Activated naive CD8-positive, alpha-beta T cell (primary cell): ENCODE results near the gene PODXL2.

Experiments used
- H3K27ac Mint-ChIP-seq: one replicate; pipeline ENCODE4 v1.8.0; 2021; ENCODE audit warnings: mixed read lengths
- H3K27me3 Mint-ChIP-seq: one replicate; pipeline ENCODE4 v1.8.0; 2021; ENCODE audit warnings: mixed read lengths
- H3K36me3 Mint-ChIP-seq: one replicate; pipeline ENCODE4 v1.8.0; 2021; ENCODE audit warnings: mixed read lengths
- H3K4me1 Mint-ChIP-seq: one replicate; pipeline ENCODE4 v1.8.0; 2021; ENCODE audit warnings: low read depth, mixed read lengths
- H3K4me3 Mint-ChIP-seq: one replicate; pipeline ENCODE4 v1.8.0; 2021; ENCODE audit warnings: mild to moderate bottlenecking, mixed read lengths
- H3K9me3 Mint-ChIP-seq: one replicate; pipeline ENCODE4 v1.8.0; 2021; ENCODE audit warnings: low read depth, mixed read lengths

PODXL2 gene

DNA sequence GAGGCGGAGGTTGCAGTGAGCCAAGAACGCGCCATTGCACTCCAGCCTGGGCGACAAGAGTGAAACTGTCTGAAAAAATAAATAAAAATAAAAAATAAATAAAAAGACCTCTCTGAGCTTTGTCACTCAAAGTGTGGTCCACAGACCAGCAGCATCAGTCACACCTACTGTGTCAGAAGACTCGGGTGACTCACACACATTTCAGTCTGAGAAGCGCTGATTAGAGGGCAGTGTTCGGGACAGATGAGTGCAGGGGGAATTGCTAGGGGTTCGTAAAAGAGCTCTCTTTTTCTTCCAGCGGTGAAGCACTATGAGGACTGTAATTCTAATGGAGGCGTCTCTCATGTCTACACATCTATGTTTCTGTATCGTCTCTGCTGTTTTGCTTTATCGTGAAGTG lies 5.7 kb downstream of the PODXL2 start:
- Mint-ChIP-seq H3K9me3 (no peaks in the 10 kb centered on the region), H3K27ac (no peak overlapping the region), H3K27me3 (peaks cover 13% of the 10 kb centered on the region), H3K4me3 (no peak overlapping the region), H3K36me3 (peaks cover 4% of the 10 kb centered on the region), H3K4me1 (peaks cover 18% of the 10 kb centered on the region)

DNA sequence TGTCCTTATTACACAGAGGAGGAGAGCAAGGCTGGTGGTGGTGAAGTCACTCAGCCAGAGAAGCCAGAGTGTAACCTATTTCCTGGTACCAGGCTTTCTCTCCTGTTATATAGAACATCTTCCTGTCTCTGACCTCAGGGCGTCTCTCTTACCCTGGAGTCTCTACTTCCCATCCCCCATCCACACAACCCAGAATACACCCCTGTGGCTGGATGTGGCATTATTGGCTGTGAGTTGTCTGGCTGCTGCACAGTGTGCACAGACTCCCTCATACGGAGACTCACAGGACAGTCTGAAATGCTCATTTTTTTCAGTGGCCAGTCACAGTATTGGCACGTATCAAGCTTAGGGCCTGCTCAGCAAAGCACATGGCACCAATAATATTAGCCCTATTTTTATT lies 8.6 kb downstream of the PODXL2 start:
- H3K27ac Mint-ChIP-seq, result no peak overlapping the region
- no peaks in the 10 kb centered on the region for H3K9me3 Mint-ChIP-seq
- peaks cover 5% of the 10 kb centered on the region for H3K27me3 Mint-ChIP-seq
- no peak overlapping the region for H3K4me3 Mint-ChIP-seq
- peaks cover 2% of the 10 kb centered on the region for H3K36me3 Mint-ChIP-seq
- H3K4me1 Mint-ChIP-seq, result peaks cover 5% of the 10 kb centered on the region

DNA sequence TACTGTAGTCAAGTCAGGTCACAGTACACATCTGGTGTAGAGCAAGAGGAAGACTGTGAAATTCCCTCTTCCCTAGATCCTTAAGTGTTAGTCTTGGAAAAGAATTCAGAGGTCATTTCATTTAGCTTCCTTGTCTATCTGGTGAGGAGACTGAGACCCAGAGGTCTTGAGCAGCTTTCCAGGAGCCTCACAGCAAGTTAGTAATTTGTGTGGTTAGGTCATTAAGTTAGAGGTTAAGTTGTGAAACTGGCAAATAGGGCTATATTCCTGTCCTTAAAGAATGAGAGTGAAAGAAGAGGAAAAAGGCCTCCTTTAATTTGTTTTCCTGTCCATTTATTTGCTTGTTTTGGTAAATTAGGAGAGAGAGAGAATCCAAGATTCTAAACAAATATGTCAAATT lies 9.0 kb downstream of the PODXL2 start:
- Mint-ChIP-seq H3K27ac (no peak overlapping the region), H3K9me3 (no peaks in the 10 kb centered on the region), H3K27me3 (peaks cover 5% of the 10 kb centered on the region), H3K36me3 (peaks cover 2% of the 10 kb centered on the region), H3K4me3 (no peak overlapping the region), H3K4me1 (peaks cover 5% of the 10 kb centered on the region)

DNA sequence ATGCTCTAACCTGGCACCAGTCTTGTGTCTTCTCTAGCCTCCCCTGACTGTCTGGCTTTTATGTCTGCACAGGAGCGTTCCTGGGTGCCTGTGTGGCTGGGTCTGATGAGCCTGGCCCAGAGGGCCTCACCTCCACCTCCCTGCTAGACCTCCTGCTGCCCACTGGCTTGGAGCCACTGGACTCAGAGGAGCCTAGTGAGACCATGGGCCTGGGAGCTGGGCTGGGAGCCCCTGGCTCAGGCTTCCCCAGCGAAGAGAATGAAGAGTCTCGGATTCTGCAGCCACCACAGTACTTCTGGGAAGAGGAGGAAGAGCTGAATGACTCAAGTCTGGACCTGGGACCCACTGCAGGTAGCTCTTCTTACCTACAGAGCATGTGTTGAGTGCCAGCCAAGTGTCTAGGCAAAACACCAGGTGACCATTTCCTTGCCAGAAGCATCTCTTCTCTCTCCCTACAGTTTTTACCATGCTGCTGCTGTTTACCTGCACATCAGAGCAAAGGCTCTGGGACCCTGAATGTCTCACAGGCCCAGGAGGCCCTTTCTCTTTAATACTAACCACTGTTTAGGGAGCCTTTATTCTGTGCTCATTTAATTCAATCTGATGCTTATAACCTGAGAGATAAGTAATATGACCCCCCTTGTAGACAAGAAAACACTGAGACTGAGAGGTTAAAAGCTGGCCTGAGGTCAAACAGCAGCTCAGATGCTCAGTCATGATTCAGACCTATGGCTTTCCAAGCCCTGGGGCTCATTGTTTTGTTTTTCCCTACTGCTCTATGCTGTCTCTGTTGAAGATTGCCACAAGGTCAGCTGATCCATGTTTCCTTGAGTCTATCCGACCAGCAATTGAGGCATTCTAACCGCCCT lies 10.4 kb downstream of the PODXL2 start:
- peaks cover 2% of the 10 kb centered on the region for H3K36me3 Mint-ChIP-seq
- peaks cover 5% of the 10 kb centered on the region for H3K27me3 Mint-ChIP-seq
- no peaks in the 10 kb centered on the region for H3K9me3 Mint-ChIP-seq
- no peak overlapping the region for H3K27ac Mint-ChIP-seq
- H3K4me3 Mint-ChIP-seq, result no peak overlapping the region
- peaks cover 5% of the 10 kb centered on the region for H3K4me1 Mint-ChIP-seq

DNA sequence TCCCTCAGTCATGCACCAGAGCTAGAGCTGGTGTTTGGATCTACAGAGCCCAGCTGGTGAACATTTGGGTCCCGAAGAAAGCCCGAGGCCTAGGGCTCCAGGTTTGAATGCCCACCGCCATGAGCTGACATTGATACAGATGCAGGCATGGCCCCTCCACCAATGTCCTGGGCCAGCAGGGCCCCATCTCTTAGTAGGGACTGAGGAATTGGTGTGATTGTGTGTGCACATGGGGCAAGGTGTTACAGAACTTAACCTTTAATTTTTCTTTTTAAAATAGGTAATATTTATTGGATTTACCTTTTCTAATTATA lies 11.0 kb downstream of the PODXL2 start:
- Mint-ChIP-seq H3K4me3 (no peak overlapping the region), H3K27ac (no peak overlapping the region), H3K4me1 (peaks cover 5% of the 10 kb centered on the region), H3K9me3 (no peaks in the 10 kb centered on the region), H3K27me3 (peaks cover 2% of the 10 kb centered on the region), H3K36me3 (peaks cover 2% of the 10 kb centered on the region)

DNA sequence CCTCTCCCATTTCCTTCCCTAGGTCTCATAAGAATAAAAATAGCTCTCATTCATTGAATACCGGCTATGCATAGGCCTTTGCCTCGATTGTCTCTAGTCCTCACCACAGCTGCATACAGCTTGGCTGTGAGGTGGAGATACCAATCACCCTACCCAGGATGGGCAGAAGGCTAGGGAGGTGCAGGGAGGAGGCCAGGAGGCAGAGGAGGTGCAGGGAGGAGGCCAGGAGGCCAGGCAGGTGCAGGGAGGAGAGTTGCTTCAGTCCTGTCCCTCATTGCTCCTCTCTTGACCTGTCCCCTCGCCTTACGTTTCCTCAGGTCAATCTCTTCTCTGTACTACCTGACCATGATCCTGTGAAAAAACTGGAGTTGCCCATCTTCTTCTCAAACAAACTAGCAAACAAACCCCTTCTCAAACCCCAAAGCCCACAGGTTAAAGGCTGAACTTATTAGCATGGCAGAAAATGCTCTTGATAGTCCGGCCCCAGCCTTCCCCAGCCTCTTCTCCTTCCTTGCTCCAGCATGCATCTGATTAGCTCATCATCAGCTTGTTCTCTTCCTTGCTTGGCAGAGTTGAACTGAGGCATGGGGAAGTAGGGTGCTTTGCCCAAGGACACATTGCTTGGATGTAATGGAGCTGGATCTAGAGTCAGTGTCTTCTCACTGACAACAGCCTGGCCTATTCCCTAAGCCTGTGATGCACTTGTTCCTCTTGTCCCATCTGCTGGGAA lies 15.8 kb downstream of the PODXL2 start:
- no peak overlapping the region for H3K27ac Mint-ChIP-seq
- no peak overlapping the region for H3K4me3 Mint-ChIP-seq
- H3K27me3 Mint-ChIP-seq, result peaks cover 2% of the 10 kb centered on the region

DNA sequence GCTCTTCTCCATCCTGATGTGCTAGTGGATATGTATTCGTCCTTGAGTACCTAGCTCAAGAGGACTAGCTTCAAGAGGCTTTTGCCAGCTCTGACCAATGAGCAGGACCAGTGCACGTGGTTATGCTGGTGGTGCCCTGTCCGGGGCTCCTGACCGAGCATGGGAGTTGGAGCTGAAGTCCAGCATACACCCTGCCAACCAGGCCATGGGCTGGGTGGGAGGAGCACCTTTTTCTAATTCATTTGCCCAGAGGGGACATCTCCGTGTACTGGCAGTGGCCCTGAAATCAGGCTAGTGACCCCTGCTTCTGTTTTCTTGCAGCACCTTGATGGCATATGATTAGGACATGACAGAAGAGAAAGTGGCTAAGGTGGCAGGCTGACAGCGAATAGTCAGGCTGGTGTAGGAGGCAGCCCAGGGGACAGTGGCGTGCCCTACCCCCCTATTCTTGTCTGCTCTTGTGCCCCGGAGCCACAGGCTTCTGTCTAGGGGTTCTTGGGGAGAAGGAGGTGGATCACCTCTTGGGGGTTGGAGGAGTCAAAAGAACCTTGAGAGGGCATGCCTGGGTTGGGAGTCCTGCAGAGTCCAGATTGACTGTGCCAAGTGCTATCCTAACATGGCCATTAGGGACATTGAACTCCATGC lies 16.5 kb downstream of the PODXL2 start:
- Mint-ChIP-seq H3K9me3 (no peaks in the 10 kb centered on the region), H3K27me3 (peaks cover 2% of the 10 kb centered on the region), H3K27ac (no peak overlapping the region), H3K4me3 (no peak overlapping the region), H3K36me3 (peaks cover 2% of the 10 kb centered on the region), H3K4me1 (no peaks in the 10 kb centered on the region)

More for the DNA sequence above, 15.8 kb downstream of the PODXL2 start:
- no peaks in the 10 kb centered on the region for H3K4me1 Mint-ChIP-seq
- peaks cover 2% of the 10 kb centered on the region for H3K36me3 Mint-ChIP-seq
- no peaks in the 10 kb centered on the region for H3K9me3 Mint-ChIP-seq

DNA sequence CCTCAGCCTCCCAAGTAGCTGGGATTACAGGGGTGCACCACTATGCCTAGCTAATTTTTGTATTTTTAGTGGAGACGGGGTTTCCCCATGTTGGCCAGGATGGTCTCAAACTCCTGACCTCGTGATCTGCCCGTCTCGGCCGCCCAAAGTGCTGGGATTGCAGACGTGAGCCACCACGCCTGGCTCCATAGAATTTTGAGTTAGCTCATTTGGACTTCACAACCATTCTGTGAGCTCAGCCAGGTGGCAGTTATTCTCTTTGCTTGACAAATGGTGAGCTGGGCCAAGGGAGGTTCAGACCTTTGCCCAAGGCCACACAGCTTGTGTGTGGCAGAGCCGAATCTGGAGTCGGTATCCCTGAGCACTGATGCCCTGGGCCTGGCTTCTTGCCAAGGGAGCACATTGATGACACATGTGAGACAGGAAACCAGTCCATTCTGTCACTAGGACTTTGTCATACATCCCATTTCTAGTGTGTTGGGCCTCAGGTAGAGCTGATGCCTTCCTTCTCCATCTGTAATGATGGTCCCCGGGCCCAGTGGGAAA lies 17.6 kb downstream of the PODXL2 start:
- H3K9me3 Mint-ChIP-seq, result no peaks in the 10 kb centered on the region
- H3K4me3 Mint-ChIP-seq, result no peak overlapping the region
- peaks cover 2% of the 10 kb centered on the region for H3K36me3 Mint-ChIP-seq
- no peaks in the 10 kb centered on the region for H3K4me1 Mint-ChIP-seq
- H3K27ac Mint-ChIP-seq, result no peak overlapping the region
- peaks cover 2% of the 10 kb centered on the region for H3K27me3 Mint-ChIP-seq

DNA sequence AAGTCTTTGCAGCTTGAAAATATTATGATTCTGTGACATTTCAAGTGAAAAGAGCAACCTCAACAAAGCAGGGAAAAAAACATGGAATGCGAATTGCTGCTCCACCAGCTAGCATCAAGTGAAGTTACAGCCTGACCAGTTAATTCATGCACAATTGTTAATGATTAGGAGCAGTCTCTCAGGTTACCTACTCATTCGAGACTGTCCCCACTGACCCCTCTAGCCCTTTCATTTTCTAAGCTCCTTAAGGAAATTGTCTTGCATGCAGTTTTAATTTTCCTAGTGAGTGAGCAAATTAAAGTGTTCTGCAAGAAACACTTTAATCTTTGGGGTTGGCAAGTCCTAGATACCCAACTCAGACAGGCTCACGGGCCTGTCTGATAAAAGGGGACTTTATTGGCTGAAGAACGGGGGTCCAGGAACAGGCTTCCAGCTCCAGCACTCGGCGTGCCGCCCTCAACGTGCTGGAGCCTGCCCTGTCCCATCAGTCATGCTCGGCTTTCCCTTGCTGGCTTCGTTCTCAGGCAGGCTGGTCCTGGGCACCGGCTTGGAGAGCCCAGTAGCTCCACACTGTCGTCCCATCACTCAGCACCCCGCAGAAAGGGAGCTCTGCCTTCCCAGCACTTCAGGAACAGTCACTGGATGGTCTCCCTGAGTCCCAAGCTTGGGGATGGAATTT lies 18.3 kb downstream of the PODXL2 start:
- Mint-ChIP-seq H3K4me3 (no peak overlapping the region), H3K4me1 (no peaks in the 10 kb centered on the region), H3K9me3 (no peaks in the 10 kb centered on the region), H3K27me3 (peaks cover under 1% of the 10 kb centered on the region), H3K27ac (no peak overlapping the region), H3K36me3 (peaks cover 1% of the 10 kb centered on the region)

DNA sequence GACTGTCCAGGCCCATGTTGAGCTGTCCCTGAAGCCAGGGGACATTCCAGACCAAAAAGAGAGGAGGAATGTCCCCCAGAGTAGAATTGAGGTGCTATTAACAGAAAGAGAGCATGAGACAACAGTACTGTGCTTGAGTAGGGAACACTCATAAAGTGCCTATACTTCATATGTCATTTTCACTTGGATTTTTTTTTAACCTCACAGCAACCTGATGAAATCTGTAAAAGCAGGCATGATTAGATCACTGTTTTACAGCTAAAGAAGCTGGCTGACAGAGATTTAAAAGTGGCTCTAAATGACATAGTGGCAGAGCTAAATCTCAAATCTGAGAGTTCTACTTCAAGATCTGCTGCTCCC lies 18.8 kb downstream of the PODXL2 start:
- Mint-ChIP-seq H3K9me3 (no peaks in the 10 kb centered on the region), H3K27me3 (no peaks in the 10 kb centered on the region)

DNA sequence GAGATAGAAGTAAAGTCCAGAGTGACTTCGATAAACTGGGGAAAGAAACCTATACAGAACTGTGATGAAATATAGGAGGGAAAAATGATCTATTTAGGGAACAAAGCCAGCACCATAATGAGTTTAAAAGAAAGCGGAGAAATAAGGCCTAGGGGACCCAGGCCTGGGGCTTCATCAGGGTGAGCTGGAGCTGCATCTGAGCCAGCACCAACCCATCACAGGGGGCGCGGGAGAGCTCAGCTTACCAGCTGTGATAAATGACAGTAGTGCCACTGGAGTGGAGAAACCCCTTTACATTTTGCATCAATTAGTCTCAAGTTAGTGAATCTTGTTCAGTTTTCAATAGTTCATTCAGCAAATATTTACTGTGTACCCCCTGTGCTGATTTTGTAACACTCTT lies 21.3 kb downstream of the PODXL2 start:
- H3K36me3 Mint-ChIP-seq, result no peaks in the 10 kb centered on the region
- no peaks in the 10 kb centered on the region for H3K4me1 Mint-ChIP-seq
- no peak overlapping the region for H3K4me3 Mint-ChIP-seq
- H3K9me3 Mint-ChIP-seq, result no peaks in the 10 kb centered on the region
- H3K27me3 Mint-ChIP-seq, result no peaks in the 10 kb centered on the region
- H3K27ac Mint-ChIP-seq, result no peak overlapping the region

More for the DNA sequence above, 18.8 kb downstream of the PODXL2 start:
- H3K27ac Mint-ChIP-seq, result no peak overlapping the region
- H3K4me1 Mint-ChIP-seq, result no peaks in the 10 kb centered on the region
- no peaks in the 10 kb centered on the region for H3K36me3 Mint-ChIP-seq
- no peak overlapping the region for H3K4me3 Mint-ChIP-seq

DNA sequence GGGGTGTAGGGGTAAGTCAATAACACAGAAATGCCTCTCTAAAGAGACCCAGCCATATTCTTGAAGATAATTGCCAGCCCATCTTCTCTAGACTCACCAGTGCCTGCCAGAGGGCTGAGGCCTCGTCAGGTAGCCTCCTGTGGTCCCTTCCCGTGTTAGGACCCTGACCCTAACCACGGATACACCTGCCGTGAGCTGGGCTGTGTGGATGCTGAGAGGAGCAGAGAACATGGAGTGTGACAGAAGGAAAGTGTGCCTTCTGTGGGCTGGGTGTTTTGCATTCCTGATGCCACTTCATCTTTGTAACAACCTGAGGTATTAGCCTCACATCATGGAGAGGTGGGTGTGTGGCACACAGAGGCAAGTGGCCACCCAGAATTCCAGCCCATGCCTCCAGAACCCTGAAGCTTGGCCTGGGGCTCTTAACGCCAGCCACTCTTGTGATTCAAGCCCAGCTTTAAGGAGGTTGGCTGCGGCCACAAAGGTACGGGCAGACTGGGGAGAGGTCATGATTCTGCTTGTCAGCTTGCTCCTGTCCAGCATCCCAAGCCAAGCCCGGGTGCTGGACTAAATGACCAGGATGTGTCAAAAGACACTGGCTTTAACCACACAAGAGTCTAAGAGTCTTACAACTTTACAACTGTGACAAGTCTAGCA lies 22.7 kb downstream of the PODXL2 start:
- Mint-ChIP-seq H3K4me3 (no peak overlapping the region), H3K9me3 (no peaks in the 10 kb centered on the region), H3K4me1 (no peaks in the 10 kb centered on the region), H3K36me3 (no peaks in the 10 kb centered on the region), H3K27ac (no peak overlapping the region), H3K27me3 (no peaks in the 10 kb centered on the region)

DNA sequence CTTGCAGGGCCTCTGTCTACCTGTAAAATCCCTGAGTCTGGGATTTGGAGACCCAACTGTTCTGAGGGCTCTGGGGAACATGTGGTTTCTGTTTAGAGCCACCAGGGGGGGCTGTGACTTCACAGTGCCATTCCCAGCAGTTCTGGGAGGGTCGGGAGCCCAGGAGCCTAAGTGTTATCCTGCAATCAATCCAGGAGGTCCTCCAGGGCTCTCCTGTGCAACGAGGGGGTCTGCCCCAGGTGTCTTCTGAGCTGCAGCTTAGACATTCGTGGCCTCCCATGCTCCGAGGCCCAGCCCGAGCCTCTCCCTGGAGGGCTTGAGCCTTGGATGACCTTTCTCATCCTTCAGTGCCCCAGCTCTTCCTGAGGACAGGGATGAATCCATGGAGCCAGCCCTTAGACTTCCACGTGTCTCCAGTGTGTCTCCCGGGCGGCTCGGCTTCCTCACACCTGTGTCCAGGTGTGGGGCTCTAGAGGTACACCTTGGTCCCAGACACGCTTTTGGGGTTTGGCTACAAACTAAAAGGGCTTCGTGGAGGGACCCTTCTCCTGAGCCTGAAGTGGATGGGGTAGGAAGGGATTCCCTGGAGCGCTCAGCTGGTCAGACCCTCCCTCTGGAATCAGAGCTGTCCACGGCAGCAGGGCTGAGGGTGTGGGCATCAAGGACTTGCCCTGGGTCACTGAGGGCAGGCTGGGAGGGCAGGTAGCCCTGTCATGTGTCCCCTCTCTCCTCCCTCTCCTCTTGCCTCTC lies 23.4 kb downstream of the PODXL2 start:
- Mint-ChIP-seq H3K36me3 (no peaks in the 10 kb centered on the region), H3K27ac (no peak overlapping the region)

DNA sequence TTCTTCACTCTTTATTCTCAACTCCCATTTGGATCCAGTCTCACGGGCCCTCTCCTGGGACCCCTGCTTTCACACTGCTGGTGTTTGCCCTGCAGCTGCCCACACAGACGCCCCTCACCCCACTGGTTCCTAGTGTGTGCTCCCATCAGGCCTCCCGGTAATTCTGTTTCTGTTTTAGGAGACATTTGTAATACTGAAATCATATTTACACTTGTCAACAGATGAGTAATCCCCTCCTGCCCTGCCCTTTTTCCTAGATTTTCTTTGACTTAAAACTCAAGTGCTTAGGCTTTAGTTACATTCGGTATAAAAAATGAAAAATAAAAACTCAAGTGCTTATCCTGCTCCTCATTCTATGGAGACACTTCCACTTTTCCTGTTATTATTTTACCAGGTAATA lies 25.4 kb downstream of the PODXL2 start:
- H3K27ac Mint-ChIP-seq, result no peak overlapping the region
- H3K4me1 Mint-ChIP-seq, result no peaks in the 10 kb centered on the region
- H3K27me3 Mint-ChIP-seq, result no peaks in the 10 kb centered on the region
- H3K36me3 Mint-ChIP-seq, result no peaks in the 10 kb centered on the region
- H3K4me3 Mint-ChIP-seq, result no peak overlapping the region
- H3K9me3 Mint-ChIP-seq, result no peaks in the 10 kb centered on the region

More for the DNA sequence above, 23.4 kb downstream of the PODXL2 start:
- Mint-ChIP-seq H3K27me3 (no peaks in the 10 kb centered on the region), H3K4me1 (no peaks in the 10 kb centered on the region), H3K4me3 (no peak overlapping the region), H3K9me3 (no peaks in the 10 kb centered on the region)
